Measurements from ENCODE around the gene SSH2. TPM values are rescaled to one million over a fixed set of nuclear protein-coding genes. Genes with fewer than 3 reads are reported as not detected.

The SSH2 gene
- polyA plus RNA-seq, 4 donors, result 14.9 to 20.9 (median 18.2) TPM

DNA sequence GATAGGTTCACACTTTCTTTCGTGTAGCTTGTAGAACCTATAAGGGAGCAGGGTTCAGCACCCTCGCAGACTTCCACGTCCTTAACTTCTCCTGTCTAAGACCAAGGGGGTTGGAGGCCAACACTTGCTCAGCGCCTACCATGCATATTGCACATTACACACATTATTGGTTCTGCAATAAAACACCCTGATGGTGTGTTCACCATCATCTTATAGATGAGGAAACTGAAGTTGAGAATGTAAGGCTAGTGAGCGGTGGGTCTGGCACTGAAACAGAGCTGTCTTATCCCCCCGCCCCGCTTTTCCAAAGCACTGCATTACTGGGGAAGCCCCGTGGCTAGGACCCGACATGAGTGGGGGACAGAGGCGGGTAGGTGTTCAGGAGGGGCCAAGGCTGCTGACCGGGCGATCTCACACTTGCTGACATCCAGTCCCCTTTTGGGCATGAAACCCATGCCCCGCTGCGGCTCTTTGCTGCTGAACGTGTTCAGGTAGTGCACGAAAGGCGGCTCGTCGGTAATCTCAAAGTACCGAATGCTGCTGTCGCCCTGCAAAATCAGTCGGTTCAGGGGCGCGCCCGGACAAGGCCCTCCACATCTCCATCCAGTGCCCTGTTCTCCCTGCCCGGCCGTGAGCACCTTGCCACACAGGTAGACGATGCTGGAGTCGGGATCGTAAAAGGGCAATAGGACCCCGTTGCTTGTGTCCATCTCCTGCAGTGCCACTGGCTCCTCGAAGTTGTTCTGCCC is 313.6 kb downstream of the SSH2 start:
- no peak for DNase-seq (ENCODE audit: low read depth in 4 of 4, low spot score in 2 of 4)

GRCh38 chr17:29615492-29616299 is 314.3 kb downstream of the SSH2 start:
- DNase-seq (ENCODE audit: low read depth in 4 of 4, low spot score in 2 of 4), result peak in 1 of 4 donors; percentile 83

GRCh38 chr17:29615048-29615385 is 315.0 kb downstream of the SSH2 start:
- DNase-seq (ENCODE audit: low read depth in 4 of 4, low spot score in 2 of 4), result no peak

GRCh38 chr17:29614349-29615047 is 315.5 kb downstream of the SSH2 start:
- no peak for DNase-seq (ENCODE audit: low read depth in 4 of 4, low spot score in 2 of 4)

DNA sequence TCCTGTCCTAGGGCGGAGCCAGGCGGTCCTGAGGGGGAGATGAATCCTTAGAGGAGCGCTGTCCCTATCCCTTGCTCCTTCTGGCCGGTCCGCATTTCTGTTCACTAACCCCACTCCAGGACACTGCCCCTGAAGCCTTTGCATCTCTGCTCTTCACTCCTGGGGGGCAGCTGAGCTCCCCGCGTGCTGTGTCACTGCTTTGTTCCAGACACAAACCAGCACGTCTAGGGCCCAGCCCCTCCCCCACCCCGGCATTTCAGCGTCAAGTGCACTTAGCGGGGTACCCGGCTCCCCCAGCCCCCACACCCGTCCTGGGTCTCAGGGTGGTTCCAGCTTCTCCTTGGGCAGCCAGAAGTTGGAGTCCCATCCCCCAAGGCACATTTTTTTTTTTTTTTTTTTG is 316.2 kb downstream of the SSH2 start:
- no peak for DNase-seq (ENCODE audit: low read depth in 4 of 4, low spot score in 2 of 4)

DNA sequence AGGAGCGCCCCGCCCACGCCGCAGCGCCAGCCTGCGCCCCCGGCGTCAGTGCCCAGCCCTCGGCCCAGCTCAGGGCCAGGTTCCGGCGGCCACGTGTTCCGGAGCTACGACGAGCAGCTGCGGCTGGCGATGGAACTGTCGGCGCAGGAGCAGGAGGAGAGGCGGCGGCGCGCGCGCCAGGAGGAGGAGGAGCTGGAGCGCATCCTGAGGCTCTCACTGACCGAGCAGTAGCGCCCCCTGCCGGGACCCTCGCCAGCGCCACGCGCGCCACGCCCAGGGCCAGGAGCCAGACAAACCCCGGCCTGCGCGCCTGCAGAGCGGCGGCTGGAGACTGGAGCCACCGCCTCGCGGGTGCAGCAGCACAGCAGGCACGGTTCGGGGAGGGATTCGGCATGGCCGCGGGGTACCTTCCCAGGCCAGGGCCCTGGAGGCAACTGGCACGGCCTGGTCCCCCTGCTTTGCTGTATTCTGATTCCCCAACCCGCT is 316.6 kb downstream of the SSH2 start:
- DNase-seq (ENCODE audit: low read depth in 4 of 4, low spot score in 2 of 4), result peak in 3 of 4 donors; percentile 73 to 87 (median 84)

DNA sequence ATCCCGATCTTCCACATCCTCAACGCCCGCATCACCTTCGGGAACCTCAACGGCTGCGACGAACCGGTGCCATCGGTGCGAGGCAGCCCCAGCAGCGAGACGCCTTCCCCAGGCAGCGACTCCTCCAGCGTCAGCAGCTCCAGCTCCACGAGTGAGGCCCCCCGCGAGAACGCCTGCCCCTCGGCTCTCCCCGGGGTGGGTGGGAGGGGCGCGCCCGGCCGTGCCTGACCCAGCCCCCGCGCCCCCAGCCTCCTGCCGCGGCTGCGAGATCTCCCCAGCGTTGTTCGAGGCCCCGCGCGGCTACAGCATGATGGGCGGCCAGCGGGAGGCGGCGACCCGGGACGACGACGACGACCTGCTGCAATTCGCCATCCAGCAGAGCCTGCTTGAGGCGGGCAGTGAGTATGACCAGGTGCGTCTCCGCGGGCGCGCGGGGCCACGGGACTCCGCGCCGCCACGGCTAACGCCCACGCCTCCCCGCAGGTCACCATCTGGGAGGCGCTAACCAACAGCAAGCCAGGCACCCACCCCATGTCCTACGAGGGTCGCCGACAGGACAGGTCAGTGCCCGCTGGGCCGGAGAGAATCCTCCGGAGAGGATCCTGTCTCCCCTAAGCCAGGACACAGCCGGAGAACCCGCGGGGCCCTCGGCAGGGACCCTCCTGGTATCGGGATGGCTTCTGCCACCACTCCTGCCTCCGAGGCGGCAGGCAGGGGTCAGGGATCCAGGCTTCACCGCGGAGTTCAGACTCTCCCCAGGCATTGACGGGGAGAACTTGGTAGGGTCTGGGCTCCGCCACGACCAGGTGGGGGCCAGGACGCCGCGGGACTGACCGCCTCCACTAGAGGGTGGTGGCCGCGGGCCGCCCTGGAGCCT is 317.4 kb downstream of the SSH2 start:
- no peak for DNase-seq (ENCODE audit: low read depth in 4 of 4, low spot score in 2 of 4)

GRCh38 chr17:29612094-29612403 is 318.0 kb downstream of the SSH2 start:
- no peak for DNase-seq (ENCODE audit: low read depth in 4 of 4, low spot score in 2 of 4)

DNA sequence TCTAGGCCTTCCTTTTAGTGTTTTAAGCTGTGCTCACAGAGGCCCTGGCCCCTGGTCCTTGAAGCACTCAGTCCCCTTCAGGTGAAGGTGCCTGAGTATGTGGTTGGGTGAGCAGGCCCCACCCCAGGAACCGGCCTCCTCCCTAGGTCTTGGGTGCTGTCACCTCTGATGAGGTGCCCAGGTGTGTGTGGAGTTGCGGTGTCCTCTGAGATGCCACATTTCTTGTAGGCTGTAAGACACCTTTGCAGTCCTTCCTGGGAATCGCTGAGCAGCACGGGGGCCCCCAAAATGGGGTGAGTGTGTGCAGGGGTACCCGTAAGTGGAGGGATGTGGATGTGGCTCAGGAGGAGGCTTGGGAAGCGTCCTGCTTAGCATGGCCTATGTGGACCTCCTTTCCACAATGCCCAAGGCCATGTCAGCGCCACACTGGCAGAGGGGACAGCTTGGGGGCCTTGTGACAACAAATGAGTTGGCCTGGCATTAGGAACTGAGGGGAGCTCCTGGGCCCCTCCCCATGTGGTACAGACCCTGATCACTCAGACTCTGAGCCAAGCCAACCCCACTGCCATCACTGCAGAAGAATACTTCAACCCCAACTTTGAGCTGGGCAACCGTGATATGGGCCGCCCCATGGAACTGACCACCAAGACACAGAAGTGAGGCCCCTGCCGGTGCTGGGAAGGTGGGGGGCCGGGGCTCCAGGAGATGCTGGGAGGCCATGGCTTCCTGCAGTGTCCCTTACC is 318.5 kb downstream of the SSH2 start:
- DNase-seq (ENCODE audit: low read depth in 4 of 4, low spot score in 2 of 4), result no peak

DNA sequence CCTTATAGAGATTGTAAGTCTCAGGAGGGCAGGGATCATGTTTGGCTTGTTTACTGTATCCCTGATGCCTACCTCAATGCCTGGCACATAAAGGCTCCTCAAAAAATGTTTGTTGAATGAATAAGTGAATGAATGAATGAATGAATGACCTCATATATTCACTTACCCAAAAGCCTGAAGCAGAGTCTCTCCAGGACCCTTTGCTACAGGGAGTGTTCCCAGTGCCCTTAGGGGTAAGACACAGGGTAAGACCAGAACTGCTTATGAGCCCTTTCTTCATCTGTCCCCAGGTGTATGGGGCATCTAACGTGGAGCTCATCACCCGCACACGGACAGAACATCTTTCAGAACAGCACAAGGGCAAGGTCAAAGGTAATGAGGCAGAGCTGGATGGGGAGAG is 319.6 kb downstream of the SSH2 start:
- no peak for DNase-seq (ENCODE audit: low read depth in 4 of 4, low spot score in 2 of 4)

- no peak for DNase-seq (ENCODE audit: low read depth in 4 of 4, low spot score in 2 of 4)
Observed at GRCh38 chr17:29608986-29609385, 321.0 kb downstream of the SSH2 start.

- no peak for DNase-seq (ENCODE audit: low read depth in 4 of 4, low spot score in 2 of 4)
Observed at GRCh38 chr17:29607557-29608195, 322.4 kb downstream of the SSH2 start.

DNA sequence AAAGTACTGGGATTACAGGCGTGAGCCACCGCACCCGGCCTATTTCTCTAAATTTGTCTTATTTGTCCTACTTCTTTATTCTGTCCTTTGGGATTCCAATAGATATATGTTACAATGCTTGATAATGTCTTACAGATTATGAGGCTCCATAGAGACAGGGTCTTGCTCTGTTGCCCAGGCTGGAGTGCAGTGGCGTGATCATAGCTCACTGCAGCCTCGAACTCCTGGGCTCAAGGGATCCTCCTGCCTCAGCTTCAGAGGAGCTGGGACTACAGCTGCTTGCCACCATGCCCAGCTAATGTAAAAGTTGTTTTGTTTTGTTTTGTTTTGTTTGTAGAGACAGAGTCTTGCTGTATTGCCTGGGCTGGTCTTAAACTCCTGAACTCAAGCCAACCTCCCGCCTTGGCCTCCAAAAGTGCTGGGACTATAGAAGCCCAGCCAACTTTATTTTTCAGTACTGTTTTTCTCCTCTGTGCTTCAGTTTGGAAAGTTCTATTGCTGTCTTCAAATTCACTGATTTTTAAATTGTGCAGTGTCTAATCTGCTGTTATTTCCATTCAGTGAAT is 326.8 kb downstream of the SSH2 start:
- no peak for DNase-seq (ENCODE audit: low read depth in 4 of 4, low spot score in 2 of 4)

GRCh38 chr17:29597361-29598172 is 332.5 kb downstream of the SSH2 start:
- no peak for DNase-seq (ENCODE audit: low read depth in 4 of 4, low spot score in 2 of 4)

DNA sequence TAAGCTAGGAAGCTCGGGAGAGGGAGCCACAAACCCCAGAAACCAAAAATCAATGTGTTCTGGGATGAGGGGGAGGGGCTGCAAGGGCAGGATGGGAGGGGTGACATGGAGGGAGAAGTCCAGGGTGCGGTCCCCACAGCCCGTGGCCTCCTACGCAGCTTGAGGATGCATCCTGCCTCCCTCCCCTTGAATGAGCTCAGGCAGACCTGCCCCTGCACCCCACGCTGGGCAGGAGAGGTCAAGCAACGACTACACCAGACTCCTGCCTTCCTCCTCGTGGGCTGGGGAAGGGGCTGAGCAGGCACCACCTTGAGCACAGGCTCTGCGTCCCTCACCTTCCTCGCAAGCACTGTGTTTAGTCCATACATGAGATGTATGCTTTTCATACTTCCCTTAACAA is 333.2 kb downstream of the SSH2 start:
- no peak for DNase-seq (ENCODE audit: low read depth in 4 of 4, low spot score in 2 of 4)

- no peak for DNase-seq (ENCODE audit: low read depth in 4 of 4, low spot score in 2 of 4)
Observed at GRCh38 chr17:29595943-29596774, 333.9 kb downstream of the SSH2 start.

Data from left renal cortex interstitium (tissue), 4 donors.